Fibroblast of pulmonary artery (primary cell): Measurements from ENCODE around the gene TPD52L2.

Experiments
- DNase-seq: peaks from one replicate; pipeline ENCODE4 v3.0.0-alpha.2; 2010; ENCODE audit warnings: low read depth
- H3K4me3 ChIP-seq: replicated peaks from 2 replicates; pipeline ENCODE4 v1.5.1; 2011; ENCODE audit warnings: low read depth, mild to moderate bottlenecking, control low read depth, low read length, moderate library complexity
- TF ChIP-seq, protein P1 (sequence below): IDR thresholded peaks from 2 replicates; pipeline ENCODE4 v1.5.1; 2011; ENCODE audit warnings: mild to moderate bottlenecking, control low read depth, low read length, inconsistent platforms; ENCODE audit errors: missing control alignments

Gene TPD52L2

GRCh38 chr20:63843222-63843621 lies 21.8 kb upstream of the TPD52L2 start:
- no peak overlapping the region for H3K4me3 ChIP-seq
- DNase-seq = no peak
- TF ChIP-seq, protein P1, sequence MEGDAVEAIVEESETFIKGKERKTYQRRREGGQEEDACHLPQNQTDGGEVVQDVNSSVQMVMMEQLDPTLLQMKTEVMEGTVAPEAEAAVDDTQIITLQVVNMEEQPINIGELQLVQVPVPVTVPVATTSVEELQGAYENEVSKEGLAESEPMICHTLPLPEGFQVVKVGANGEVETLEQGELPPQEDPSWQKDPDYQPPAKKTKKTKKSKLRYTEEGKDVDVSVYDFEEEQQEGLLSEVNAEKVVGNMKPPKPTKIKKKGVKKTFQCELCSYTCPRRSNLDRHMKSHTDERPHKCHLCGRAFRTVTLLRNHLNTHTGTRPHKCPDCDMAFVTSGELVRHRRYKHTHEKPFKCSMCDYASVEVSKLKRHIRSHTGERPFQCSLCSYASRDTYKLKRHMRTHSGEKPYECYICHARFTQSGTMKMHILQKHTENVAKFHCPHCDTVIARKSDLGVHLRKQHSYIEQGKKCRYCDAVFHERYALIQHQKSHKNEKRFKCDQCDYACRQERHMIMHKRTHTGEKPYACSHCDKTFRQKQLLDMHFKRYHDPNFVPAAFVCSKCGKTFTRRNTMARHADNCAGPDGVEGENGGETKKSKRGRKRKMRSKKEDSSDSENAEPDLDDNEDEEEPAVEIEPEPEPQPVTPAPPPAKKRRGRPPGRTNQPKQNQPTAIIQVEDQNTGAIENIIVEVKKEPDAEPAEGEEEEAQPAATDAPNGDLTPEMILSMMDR = no peak

GRCh38 chr20:63843778-63844177 lies 21.3 kb upstream of the TPD52L2 start:
- no peak overlapping the region for H3K4me3 ChIP-seq
- TF ChIP-seq, protein P1 = no peak

GRCh38 chr20:63844511-63844991 lies 20.5 kb upstream of the TPD52L2 start:
- TF ChIP-seq, protein P1 = no peak
- no peak overlapping the region for H3K4me3 ChIP-seq
- DNase-seq = no peak

More at GRCh38 chr20:63843778-63844177, 21.3 kb upstream of the TPD52L2 start:
- DNase-seq = no peak

DNA sequence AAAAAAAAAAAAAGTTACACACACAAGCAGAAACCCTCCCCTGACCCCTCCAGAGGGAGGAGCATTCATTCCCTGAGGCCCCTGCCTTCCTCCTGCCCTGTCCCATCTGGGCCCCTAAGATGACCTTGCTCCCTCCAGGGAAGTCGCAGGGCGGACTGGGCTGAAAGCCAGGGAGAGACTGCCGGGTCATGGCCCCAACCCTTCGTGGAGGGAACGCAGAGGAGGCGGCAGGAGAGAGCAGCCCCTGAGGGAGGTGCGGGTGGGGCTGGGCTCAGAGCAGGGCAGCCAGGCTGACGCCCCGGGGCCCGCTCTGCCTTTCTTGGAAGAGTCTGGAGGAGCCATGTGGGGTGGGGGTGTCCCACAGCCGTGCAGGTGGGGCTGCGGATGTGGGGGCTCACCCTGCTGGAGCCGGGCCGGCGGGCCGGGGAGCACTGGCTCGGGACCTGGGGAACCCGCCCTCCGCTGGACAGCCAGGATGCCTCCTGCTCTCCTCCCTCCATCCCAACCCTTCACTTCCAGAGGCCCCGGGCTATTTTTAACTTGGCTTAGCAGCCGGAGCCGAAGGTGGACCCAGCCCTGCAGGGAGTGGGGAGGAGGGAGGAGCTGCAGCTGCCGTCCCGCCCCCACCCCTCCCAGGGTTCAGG lies 18.8 kb upstream of the TPD52L2 start:
- no peak for DNase-seq
- TF ChIP-seq, protein P1 = no peak
- peak overlapping the region; percentile 12 for H3K4me3 ChIP-seq

- DNase-seq = no peak
- TF ChIP-seq, protein P1 = no peak
- H3K4me3 ChIP-seq = no peak overlapping the region
Measured at GRCh38 chr20:63846888-63847236, 18.2 kb upstream of the TPD52L2 start.

DNA sequence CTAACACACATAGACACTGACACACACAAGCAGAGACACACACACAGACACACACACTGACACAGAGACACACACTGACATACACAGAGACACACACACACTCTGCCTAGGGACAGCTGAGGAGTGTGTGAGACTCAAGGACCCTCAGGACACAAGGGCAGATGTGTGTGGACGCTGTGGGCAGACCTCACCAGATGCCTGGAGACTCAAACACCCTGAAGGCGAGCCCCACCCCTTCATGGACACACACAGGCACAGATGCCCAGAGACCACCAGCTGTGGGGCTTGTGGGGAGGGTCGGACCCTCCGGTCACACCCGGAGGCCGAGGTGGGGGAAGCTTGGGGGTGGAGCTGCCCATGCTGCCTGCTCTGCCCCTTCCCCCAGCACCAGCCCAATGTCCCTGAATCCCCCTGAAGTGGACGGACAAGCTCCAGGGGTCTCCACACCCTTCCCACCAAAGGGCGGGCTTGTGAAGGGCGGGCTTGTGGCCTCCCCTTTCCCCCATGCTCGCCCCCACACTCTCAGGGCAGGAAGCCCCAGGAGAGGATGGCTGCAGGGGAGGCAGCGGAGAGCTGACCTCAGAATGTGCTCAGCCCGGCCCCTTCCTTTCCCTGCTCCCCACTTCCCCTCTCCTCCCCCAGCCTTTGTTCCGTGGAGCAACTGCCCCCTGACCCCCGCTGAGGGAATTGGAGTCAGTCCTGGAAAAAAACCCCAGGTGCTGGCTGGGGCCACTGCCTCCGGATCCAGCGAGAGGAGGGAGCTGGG lies 17.6 kb upstream of the TPD52L2 start:
- H3K4me3 ChIP-seq = no peak overlapping the region
- TF ChIP-seq, protein P1 = no peak
- DNase-seq = no peak
